K562 (cell line): ENCODE results near the gene TRIM3.

Experiments
- CTCF ChIP-seq, 3 experiments: IDR thresholded peaks in 2 of 3; conservative IDR thresholded peaks in 1 of 3; 2 replicates each; pipeline ENCODE4 v1.5.1; 2011 to 2012; ENCODE audit warnings: low read length in 3 of 3, mild to moderate bottlenecking in 3 of 3, control low read depth in 2 of 3, improper control_type of control experiment in 1 of 3, inconsistent platforms in 1 of 3, low read depth in 1 of 3, mixed read lengths in 1 of 3, moderate library complexity in 1 of 3; ENCODE audit not compliant: insufficient read depth in 2 of 3
- NCOA2 ChIP-seq, 2 experiments: fragments of 450-650 bp; IDR thresholded peaks; 2 replicates each; pipeline ENCODE4 v1.6.1; 2018; ENCODE audit warnings: mild to moderate bottlenecking in 2 of 2, moderate library complexity in 1 of 2; ENCODE audit not compliant: partially characterized antibody in 2 of 2
- ZNF124 ChIP-seq: sonication (generic); formaldehyde crosslinking; IDR thresholded peaks from 2 replicates; pipeline ENCODE4 v1.8.1; 2022; ENCODE audit warnings: missing genetic modification reagents

- TF ChIP-seq CTCF (IDR thresholded peaks at IDR 0.05 in 2 of 3, conservative IDR thresholded peaks at IDR 0.05 in 1 of 3; ENCODE audit: insufficient read depth in 2 of 3, low read depth in 1 of 3, low read length in 3 of 3) (no peak), ZNF124 (CRISPR knock-in tag) (no peak), NCOA2 (IDR thresholded peaks at IDR 0.05; ENCODE audit: partially characterized antibody in 2 of 2) (no peak)
Measured at GRCh38 chr11:6502382-6502781, 28.6 kb upstream of the TRIM3 start.
